Kidney epithelial cell (primary cell): Measurements from ENCODE around the gene ZDHHC14. TPM values are rescaled to one million over a fixed set of nuclear protein-coding genes. Genes with fewer than 3 reads are reported as not detected.

Experiments used
- DNase-seq: peaks from one replicate; pipeline ENCODE4 v3.0.0-alpha.2; 2010; ENCODE audit warnings: low read depth
- H3K27me3 ChIP-seq: 2 replicates; pipeline ENCODE4 v1.6.0; 2011; ENCODE audit warnings: low read length; ENCODE audit not compliant: control insufficient read depth, insufficient read depth
- H3K36me3 ChIP-seq: 2 replicates; pipeline ENCODE4 v1.5.1; 2011; ENCODE audit warnings: low read length; ENCODE audit not compliant: control insufficient read depth, insufficient read depth
- H3K4me3 ChIP-seq: 2 replicates; pipeline ENCODE4 v1.5.1; 2011; ENCODE audit warnings: low read depth, mild to moderate bottlenecking, control low read depth, low read length
- total RNA-seq: library from RNA; depleted of rRNA; stranded (reverse); fragments of >200 nt; gene quantifications from 2 replicates; pipeline ENCODE4 v1.2.3, GENCODE V29; 2015
- TF ChIP-seq, protein P1 (sequence below): IDR thresholded peaks from 2 replicates; pipeline ENCODE4 v1.5.1; 2011; ENCODE audit warnings: mild to moderate bottlenecking, moderate library complexity, low read length, control low read depth, inconsistent platforms; ENCODE audit not compliant: insufficient read depth, poor library complexity, severe bottlenecking

The ZDHHC14 gene
- total RNA-seq, 1 donor from 2014 or later, result 9.7 TPM

DNA sequence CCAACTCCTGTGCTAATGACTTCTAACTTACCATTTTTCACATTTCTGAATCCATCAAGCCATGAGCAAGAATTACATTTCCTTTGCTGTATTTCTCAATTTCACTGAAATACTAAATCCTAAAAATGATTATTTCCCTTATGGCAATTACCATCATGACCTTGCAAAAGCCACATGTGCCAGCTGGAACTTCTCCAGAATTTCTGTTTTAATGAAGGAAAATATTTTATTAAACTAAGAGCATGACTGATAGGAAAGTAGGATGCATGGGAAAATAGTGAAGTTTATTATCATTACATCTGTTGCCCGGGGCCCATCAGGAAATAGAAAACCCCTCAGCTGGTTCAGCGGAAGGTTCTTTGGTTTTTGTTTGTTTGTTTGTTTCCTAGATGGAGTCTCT, 43.2 kb upstream of the ZDHHC14 start:
- no peak for DNase-seq
- Histone ChIP-seq H3K27me3 (no peaks in the 10 kb centered on the region), H3K36me3 (no peaks in the 10 kb centered on the region), H3K4me3 (no peak overlapping the region)
- TF ChIP-seq, protein P1, sequence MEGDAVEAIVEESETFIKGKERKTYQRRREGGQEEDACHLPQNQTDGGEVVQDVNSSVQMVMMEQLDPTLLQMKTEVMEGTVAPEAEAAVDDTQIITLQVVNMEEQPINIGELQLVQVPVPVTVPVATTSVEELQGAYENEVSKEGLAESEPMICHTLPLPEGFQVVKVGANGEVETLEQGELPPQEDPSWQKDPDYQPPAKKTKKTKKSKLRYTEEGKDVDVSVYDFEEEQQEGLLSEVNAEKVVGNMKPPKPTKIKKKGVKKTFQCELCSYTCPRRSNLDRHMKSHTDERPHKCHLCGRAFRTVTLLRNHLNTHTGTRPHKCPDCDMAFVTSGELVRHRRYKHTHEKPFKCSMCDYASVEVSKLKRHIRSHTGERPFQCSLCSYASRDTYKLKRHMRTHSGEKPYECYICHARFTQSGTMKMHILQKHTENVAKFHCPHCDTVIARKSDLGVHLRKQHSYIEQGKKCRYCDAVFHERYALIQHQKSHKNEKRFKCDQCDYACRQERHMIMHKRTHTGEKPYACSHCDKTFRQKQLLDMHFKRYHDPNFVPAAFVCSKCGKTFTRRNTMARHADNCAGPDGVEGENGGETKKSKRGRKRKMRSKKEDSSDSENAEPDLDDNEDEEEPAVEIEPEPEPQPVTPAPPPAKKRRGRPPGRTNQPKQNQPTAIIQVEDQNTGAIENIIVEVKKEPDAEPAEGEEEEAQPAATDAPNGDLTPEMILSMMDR, result no peak

DNA sequence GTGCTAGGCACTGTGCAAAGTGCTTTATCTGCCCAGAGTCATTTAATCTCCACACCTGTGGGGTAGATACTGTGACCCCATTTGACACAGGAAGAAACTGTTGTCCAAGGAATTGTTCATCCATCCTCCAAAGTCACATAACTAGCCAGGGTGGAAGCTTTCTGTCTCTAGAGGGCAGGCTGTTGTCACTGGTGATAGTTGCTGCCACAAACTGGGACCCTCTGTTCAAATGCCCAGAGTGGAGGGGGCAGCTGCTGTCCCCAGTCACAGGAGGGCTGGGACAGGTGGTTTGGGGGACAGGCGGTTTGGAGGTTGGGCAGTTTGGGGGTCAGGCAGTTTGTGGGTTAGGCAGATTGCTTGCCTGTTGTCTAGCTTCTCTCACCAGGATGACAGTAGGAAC, 41.6 kb upstream of the ZDHHC14 start:
- DNase-seq, result no peak
- no peaks in the 10 kb centered on the region for H3K36me3 ChIP-seq
- H3K4me3 ChIP-seq, result no peak overlapping the region
- no peaks in the 10 kb centered on the region for H3K27me3 ChIP-seq
- TF ChIP-seq, protein P1, result no peak

DNA sequence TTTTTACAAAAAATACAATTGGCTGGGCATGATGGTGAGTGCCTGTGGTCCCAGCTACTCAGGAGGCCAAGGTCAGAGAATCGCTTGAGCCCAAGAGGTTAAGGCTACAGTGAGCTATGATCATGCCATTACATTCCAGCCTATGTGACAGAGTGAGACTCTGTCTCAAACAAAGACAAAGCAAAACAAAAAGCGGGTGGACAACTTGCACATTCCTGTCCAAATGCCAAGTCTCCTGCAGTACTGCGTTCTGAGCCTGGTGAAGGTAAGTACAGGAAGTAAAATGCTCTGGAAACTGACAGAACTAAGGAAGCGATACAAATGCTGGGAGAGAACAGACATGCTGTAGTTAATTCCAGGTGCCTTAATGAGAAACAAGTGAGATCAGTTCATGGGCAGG, 37.3 kb upstream of the ZDHHC14 start:
- DNase-seq, result no peak
- no peak overlapping the region for H3K4me3 ChIP-seq
- TF ChIP-seq, protein P1, result no peak
- no peaks in the 10 kb centered on the region for H3K36me3 ChIP-seq
- H3K27me3 ChIP-seq, result no peaks in the 10 kb centered on the region

DNA sequence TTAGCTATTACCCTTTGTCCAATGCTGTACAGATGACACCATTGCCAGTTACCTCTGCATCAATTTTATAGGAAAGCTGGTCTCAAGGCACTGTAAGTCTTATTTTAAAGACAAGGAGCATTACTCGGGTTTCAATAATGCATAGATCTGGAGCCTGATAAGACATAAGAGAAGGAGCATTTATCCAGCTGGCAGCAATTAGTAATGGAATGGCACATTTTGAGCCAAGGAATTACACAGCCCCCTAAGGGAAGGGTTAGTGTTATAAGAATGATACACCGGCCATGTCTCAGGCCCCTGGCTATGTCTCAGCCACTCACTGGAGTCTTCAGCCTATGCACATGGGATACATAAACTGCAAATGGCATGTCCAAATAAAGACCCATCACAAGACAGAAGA, 34.6 kb upstream of the ZDHHC14 start:
- no peak for DNase-seq
- no peaks in the 10 kb centered on the region for H3K36me3 ChIP-seq
- TF ChIP-seq, protein P1, result no peak
- no peaks in the 10 kb centered on the region for H3K27me3 ChIP-seq
- H3K4me3 ChIP-seq, result no peak overlapping the region

DNA sequence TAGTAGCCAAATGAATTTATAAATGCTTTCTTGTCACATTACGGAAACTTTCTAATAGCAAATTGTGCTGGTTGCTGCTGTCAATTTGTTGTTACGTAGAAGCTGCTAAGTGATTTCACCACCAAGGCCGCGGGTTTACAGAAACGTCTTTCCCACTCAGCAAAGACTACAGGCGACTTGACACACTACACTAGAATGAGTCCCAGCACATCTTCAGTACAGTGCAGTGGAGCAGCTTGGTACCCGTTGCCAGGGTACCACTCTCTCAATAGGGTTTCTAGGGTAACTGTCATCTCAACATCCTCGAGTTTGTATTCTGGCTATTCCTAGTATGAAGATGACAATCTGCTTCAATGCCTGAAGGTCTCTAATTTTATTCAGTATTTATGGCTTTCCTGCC, 22.7 kb upstream of the ZDHHC14 start:
- DNase-seq, result no peak
- TF ChIP-seq, protein P1, result no peak
- H3K27me3 ChIP-seq, result no peaks in the 10 kb centered on the region
- no peak overlapping the region for H3K4me3 ChIP-seq
- no peaks in the 10 kb centered on the region for H3K36me3 ChIP-seq

DNA sequence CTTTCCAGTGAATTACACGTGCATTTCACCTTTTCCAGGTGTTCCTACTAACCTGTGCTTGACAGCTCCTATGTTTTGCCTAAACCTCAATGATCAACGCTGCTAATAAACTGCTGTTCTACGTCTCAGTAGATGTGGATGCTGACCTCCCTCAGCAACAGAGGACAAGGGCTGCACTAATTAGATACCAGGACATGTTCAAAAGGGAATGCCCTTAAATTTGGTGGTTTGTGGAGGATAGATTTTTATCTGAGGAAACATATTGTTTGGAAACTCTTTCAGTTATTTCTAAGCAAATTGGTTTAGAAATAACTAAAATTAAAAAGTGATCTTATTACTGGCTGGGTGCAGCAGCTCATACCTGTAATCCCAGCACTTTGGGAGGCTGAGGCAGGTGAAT, 19.1 kb upstream of the ZDHHC14 start:
- Histone ChIP-seq H3K36me3 (no peaks in the 10 kb centered on the region), H3K4me3 (no peak overlapping the region), H3K27me3 (no peaks in the 10 kb centered on the region)
- no peak for DNase-seq
- TF ChIP-seq, protein P1, result no peak
